HepG2 (cell line): ENCODE data around the gene PPP4R1. TPM values are rescaled to one million over a fixed set of nuclear protein-coding genes. Genes with fewer than 3 reads are reported as not detected.

Experiments used
- ATAC-seq: fragments of 200-7000 bp; cut with Tn5 transposase; 3 replicates; pipeline ENCODE4 v1.9.1; 2020; ENCODE audit warnings: mild to moderate bottlenecking, moderate library complexity
- BruUV-seq: library from RNA; stranded (reverse); fragments of 400-500 nt; replicated peaks from 2 replicates; lab custom pipeline; 2021; lab: Mats Ljungman, UMichigan
- CTCF ChIA-PET: fragments of 300-600 bp; formaldehyde crosslinking; extraction: SDS; loops from one replicate; lab custom pipeline; 2021; ENCODE audit warnings: low total read pairs, inconsistent platforms, low intra/inter-chr PET ratio; lab: Yijun Ruan, JAX
- POLR2A ChIA-PET: fragments of 350-600 bp; sonication (Branson Sonifier 250); formaldehyde crosslinking; loops from one replicate; lab custom pipeline; 2020; ENCODE audit warnings: antibody characterized with exemption, inconsistent platforms; lab: Yijun Ruan, JAX
- DNase-seq: peaks from one replicate; pipeline ENCODE4 v3.0.0-alpha.2; 2015; ENCODE audit warnings: low spot score
- FAIRE-seq: peaks from 3 replicates; lab custom pipeline; 2011; peaks lifted over from hg19 to GRCh38; lab: Jason Lieb, UNC
- H2AFZ ChIP-seq: one replicate; pipeline ENCODE4 v1.6.1; 2011; ENCODE audit warnings: low read length, inconsistent platforms
- H3K27ac ChIP-seq: fragments of 300-600 bp; 3 replicates; pipeline ENCODE4 v1.8.0; 2011; ENCODE audit warnings: mixed run types, mild to moderate bottlenecking, mixed read lengths, low read length, inconsistent platforms; ENCODE audit not compliant: insufficient read depth; ENCODE audit errors: extremely low read length
- H3K27me3 ChIP-seq, 2 experiments: fragments of 200-600 bp in 1 of 2; 2 replicates in 1 of 2; 3 replicates in 1 of 2; pipeline versions ENCODE4 v1.6.0 to v1.8.0; 2011; ENCODE audit warnings: low read length in 2 of 2, mild to moderate bottlenecking in 2 of 2, moderate library complexity in 2 of 2, inconsistent platforms in 1 of 2; ENCODE audit not compliant: insufficient read depth in 2 of 2, control insufficient read depth in 1 of 2
- H3K36me3 ChIP-seq, 2 experiments: fragments of 200-600 bp in 1 of 2; replicated peaks in 1 of 2; 2 replicates in 1 of 2; 3 replicates in 1 of 2; pipeline versions ENCODE4 v1.5.1 to v1.8.0; 2011; ENCODE audit warnings: low read length in 2 of 2, inconsistent platforms in 1 of 2; ENCODE audit not compliant: insufficient read depth in 2 of 2, control insufficient read depth in 1 of 2
- H3K4me1 ChIP-seq: 2 replicates; pipeline ENCODE4 v1.5.1; 2012; ENCODE audit warnings: low read length, inconsistent platforms; ENCODE audit not compliant: insufficient read depth
- H3K4me2 ChIP-seq: 2 replicates; pipeline ENCODE4 v1.6.0; 2011; ENCODE audit warnings: low read depth, low read length, inconsistent platforms
- H3K4me3 ChIP-seq, 3 experiments: fragments of 200-600 bp in 1 of 3; sonication (generic), shearing (Covaris generic) in 1 of 3; replicated peaks in 1 of 3; 2 replicates each; pipeline ENCODE4 v1.5.1; 2011 to 2016; ENCODE audit warnings: low read length in 3 of 3, inconsistent platforms in 2 of 3, low read depth in 2 of 3, mild to moderate bottlenecking in 2 of 3, control low read depth in 1 of 3, mixed read lengths in 1 of 3; ENCODE audit not compliant: insufficient read depth in 1 of 3
- H3K79me2 ChIP-seq: one replicate; pipeline ENCODE4 v1.6.1; 2011; ENCODE audit warnings: low read length, inconsistent platforms; ENCODE audit not compliant: insufficient read depth
- H3K9ac ChIP-seq: 2 replicates; pipeline ENCODE4 v1.6.0; 2011; ENCODE audit warnings: mild to moderate bottlenecking, low read depth, low read length, inconsistent platforms; ENCODE audit not compliant: insufficient read depth
- H3K9me3 ChIP-seq: 2 replicates; pipeline ENCODE4 v1.5.1; 2012; ENCODE audit warnings: mild to moderate bottlenecking, low read length
- H4K20me1 ChIP-seq: 2 replicates; pipeline ENCODE4 v1.6.0; 2011; ENCODE audit warnings: inconsistent platforms, mild to moderate bottlenecking, low read length, moderate library complexity; ENCODE audit not compliant: insufficient read depth
- FOSL2 ChIP-seq: sonication (generic); formaldehyde crosslinking; IDR thresholded peaks from 2 replicates; pipeline ENCODE4 v1.4.0; 2020; ENCODE audit warnings: missing genetic modification reagents
- HMGXB4 ChIP-seq, 2 experiments: sonication (generic) in 1 of 2; formaldehyde crosslinking in 1 of 2; IDR thresholded peaks; 2 replicates each; pipeline versions ENCODE4 v1.4.0 to v1.6.1; 2018 to 2020; ENCODE audit warnings: missing genetic modification reagents in 2 of 2, borderline replicate concordance in 1 of 2, low read depth in 1 of 2, mild to moderate bottlenecking in 1 of 2, missing biosample characterization in 1 of 2
- KAT2B ChIP-seq: fragments of 150-350 bp; IDR thresholded peaks from 2 replicates; pipeline ENCODE4 v1.6.1; 2014; ENCODE audit warnings: low read depth, low read length, borderline replicate concordance
- MAFK ChIP-seq, 2 experiments: IDR thresholded peaks in 1 of 2; conservative IDR thresholded peaks in 1 of 2; 2 replicates each; pipeline ENCODE4 v1.6.1; 2011; ENCODE audit warnings: improper control_type of control experiment in 2 of 2, low read length in 2 of 2
- RFX3 ChIP-seq: IDR thresholded peaks from 2 replicates; pipeline ENCODE4 v1.6.1; 2016; ENCODE audit warnings: missing biosample characterization, missing genetic modification reagents
- TEAD3 ChIP-seq: optimal IDR thresholded peaks from 2 replicates; pipeline ENCODE3; 2016; ENCODE audit warnings: borderline replicate concordance
- WGBS: methylation state at CpG from one replicate; pipeline ENCODE4 v1.1.6; 2017; ENCODE audit warnings: low lambda C conversion rate; 5-methylcytosine and 5-hydroxymethylcytosine counted together
- in situ Hi-C: cut with HindIII; loops from 2 replicates; pipeline ENCODE4 v1.10.0; 2017; ENCODE audit warnings: low pct_unique_long_range_greater_than_20kb; ENCODE audit not compliant: extremely low pct_ligation_motif_present
- intact Hi-C: fragments of 100-400 bp; cut with micrococcal nuclease; formaldehyde crosslinking; loops from one replicate; pipeline ENCODE4 v1.10.0; 2022; ENCODE audit not compliant: unreplicated experiment
- polyA plus RNA-seq, 8 experiments: library from polyadenylated mRNA; depleted of rRNA in 3 of 8; stranded (reverse) in 7 of 8; unstranded in 1 of 8; fragments of >200 nt; fragmentation: Illumina TruSeq in 4 of 8; extraction: Trizol in 4 of 8; gene quantifications; 2 replicates each; pipeline versions ENCODE4 v1.2.1 to v1.2.3, GENCODE V29; 2011 to 2016; ENCODE audit warnings: low read depth in 4 of 8, missing spikeins in 1 of 8, mixed read lengths in 1 of 8; ENCODE audit not compliant: insufficient read depth in 1 of 8
- total RNA-seq, 5 experiments: library from RNA; depleted of rRNA; stranded (reverse); fragments of >200 nt; fragmentation: Illumina TruSeq; extraction: Trizol; gene quantifications; 2 replicates each; pipeline ENCODE4 v1.2.3, GENCODE V29; 2016; ENCODE audit warnings: low read depth in 1 of 5
- TF ChIP-seq, protein P1 (sequence below): sonication (generic); formaldehyde crosslinking; IDR thresholded peaks from 2 replicates; pipeline ENCODE4 v1.4.0; 2020; ENCODE audit warnings: mild to moderate bottlenecking, missing genetic modification reagents

Gene PPP4R1
- total and polyA plus RNA-seq, 2 of the 13 experiments (the other 11 are each of a cell fraction or from before 2014, with no cell fraction given) = 66.5 to 72.4 TPM

DNA sequence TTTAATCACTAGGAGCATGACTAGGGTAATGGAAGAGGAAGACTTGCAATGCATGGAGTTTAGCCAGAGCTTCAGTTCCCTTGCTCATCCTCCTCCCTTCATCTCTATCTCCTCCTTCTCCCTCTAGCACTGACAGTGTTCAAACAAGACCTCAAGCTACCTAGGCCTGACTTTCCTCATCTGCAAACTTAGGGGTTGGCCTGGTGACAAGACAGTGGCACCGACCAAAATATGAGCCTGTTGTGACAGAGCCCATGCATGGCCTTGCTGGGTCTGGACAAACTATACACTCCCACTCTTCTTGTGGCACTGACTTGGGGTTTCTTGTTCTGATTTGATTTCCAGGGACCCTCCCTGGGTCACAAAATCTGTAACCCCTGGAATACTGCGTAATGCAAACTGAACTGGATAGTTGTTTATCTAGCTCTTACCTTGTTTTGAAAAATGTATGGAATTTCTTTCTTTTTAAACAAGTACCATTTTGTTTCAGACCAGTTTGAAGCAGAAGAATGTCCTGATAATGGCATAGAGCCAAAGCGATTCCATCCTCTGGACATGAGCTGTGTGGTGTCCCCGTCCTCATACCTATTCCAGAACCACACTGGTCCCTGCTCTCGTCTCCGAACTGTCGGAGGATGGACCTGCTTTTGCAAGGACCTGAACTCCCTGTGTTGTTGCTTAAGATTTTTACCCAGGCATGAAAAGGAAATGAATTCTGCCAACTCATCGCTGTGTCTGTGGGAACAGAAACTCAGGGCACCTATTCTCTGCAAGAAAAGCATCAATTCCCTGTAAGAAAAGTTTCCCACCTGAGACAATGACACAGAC lies 33.4 kb upstream of the PPP4R1 start (continued):
- TF ChIP-seq, protein P1, sequence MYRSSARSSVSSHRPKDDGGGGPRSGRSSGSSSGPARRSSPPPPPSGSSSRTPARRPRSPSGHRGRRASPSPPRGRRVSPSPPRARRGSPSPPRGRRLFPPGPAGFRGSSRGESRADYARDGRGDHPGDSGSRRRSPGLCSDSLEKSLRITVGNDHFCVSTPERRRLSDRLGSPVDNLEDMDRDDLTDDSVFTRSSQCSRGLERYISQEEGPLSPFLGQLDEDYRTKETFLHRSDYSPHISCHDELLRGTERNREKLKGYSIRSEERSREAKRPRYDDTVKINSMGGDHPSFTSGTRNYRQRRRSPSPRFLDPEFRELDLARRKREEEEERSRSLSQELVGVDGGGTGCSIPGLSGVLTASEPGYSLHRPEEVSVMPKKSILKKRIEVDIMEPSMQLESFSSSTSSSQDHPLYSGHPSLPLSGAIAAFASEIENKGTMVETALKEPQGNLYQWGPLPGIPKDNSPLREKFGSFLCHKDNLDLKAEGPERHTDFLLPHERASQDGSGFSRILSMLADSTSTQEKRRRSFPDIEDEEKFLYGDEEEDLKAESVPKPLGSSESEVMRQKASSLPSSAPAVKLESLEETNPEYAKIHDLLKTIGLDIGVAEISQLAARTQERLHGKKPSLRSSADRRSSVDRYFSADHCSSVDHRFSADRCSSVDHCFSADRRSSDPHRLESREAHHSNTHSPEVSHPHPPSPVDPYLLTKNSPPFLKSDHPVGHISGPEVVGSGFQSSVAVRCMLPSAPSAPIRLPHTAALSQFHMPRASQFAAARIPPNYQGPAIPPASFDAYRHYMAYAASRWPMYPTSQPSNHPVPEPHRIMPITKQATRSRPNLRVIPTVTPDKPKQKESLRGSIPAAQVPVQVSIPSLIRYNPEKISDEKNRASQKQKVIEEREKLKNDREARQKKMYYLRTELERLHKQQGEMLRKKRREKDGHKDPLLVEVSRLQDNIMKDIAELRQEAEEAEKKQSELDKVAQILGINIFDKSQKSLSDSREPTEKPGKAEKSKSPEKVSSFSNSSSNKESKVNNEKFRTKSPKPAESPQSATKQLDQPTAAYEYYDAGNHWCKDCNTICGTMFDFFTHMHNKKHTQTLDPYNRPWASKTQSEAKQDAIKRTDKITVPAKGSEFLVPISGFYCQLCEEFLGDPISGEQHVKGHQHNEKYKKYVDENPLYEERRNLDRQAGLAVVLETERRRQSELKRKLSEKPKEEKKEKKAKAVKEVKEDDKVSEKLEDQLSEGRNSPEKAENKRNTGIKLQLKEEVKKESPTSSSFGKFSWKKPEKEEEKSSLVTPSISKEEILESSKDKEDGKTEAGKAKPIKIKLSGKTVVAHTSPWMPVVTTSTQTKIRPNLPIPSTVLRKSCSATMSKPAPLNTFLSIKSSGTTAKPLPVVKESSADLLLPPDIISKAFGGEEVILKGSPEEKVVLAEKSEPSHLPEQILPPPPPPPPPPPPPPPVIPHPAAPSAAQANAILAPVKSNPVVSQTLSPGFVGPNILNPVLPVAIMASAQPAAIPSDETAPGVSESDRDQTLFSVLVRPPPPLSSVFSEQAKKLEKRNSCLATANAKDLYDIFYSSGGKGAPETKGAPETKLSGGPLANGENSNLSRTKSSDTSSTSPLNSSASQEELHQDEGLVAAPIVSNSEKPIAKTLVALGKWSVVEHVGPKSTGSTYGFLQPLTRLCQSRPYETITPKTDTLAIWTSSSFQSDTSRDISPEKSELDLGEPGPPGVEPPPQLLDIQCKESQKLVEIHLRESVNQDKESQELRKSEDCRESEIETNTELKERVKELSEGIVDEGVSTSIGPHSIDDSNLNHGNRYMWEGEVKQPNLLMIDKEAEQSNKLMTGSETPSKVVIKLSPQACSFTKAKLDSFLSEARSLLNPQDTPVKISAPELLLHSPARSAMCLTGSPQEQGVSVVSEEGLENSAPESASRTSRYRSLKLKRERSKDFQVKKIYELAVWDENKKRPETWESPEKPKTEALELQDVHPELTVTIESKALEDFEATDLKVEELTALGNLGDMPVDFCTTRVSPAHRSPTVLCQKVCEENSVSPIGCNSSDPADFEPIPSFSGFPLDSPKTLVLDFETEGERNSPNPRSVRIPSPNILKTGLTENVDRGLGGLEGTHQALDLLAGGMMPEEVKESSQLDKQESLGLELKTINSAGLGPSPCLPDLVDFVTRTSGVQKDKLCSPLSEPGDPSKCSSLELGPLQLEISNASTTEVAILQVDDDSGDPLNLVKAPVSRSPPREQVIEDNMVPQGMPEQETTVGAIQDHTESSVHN = no peak

DNA sequence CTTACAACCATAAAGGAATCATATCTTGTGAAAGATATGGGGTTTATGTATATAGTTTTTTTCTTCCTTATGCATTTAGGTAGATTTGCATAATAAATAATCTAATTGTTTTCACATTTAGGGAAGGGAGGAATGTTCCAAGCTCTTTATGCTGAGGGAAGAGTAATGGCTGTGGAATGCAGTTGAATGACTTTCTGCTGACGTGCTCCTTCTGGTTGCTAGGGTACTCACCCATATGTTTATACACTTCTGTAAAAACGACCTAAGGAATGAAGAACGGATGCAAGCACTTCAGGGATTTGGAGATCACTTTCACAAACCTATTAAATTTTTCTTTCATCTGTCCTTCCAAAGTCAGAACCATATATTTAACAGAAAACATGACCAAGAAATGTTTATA lies 29.2 kb upstream of the PPP4R1 start:
- no peaks in the 10 kb centered on the region for H4K20me1 ChIP-seq
- ChIA-PET POLR2A (interaction anchor here (1.3 kb wide), 1 partner anchor 34 kb away, joined by 3 read pairs; no protein-coding TSS in a partner anchor), CTCF (no interaction called here)
- no TSS peak for BruUV-seq
- no peaks in the 10 kb centered on the region for H3K9me3 ChIP-seq
- H2AFZ ChIP-seq = no peak overlapping the region
- no peak overlapping the region for H3K27ac ChIP-seq
- H3K9ac ChIP-seq = no peak overlapping the region
- peak; percentile 75 for DNase-seq
- H3K36me3 ChIP-seq = no peaks in the 10 kb centered on the region
- no peak for FAIRE-seq
- H3K4me2 ChIP-seq = no peak overlapping the region
- peak; percentile 47; the same call in 2 of the 3 replicates for ATAC-seq
- peaks cover 35% of the 10 kb centered on the region for H3K4me1 ChIP-seq
- in situ Hi-C loops = no loop called here
- WGBS = 4% methylated on average over 3 of the region's 3 CpGs
- H3K27me3 ChIP-seq = no peaks in the 10 kb centered on the region
- H3K4me3 ChIP-seq = no peak overlapping the region
- H3K79me2 ChIP-seq = no peaks in the 10 kb centered on the region
- intact Hi-C loops = no loop called here
- no peak for TF ChIP-seq KAT2B
- TF ChIP-seq MAFK (conservative IDR thresholded peaks at IDR 0.05 in 1 of 2, IDR thresholded peaks at IDR 0.05 in 1 of 2; ENCODE audit: low read length in 2 of 2) = peak; percentile 83 to 85
- no peak for TF ChIP-seq HMGXB4 (CRISPR knock-in tag; IDR thresholded peaks at IDR 0.05; ENCODE audit: borderline replicate concordance in 1 of 2, low read depth in 1 of 2)
- TF ChIP-seq TEAD3 (CRISPR knock-in tag) = peak; percentile 81
- peak; percentile 50; the same call in 1 of the 2 replicates for TF ChIP-seq RFX3 (CRISPR knock-in tag)
- TF ChIP-seq FOSL2 (CRISPR knock-in tag) = peak; percentile 56
